ENCODE data around the gene PGAP2.
A peak's percentile ranks its signal among the peaks of the same experiment; 100 is the strongest.

The PGAP2 gene

GRCh38 chr11:3797329-3798090 is 10.8 kb upstream of the PGAP2 start, which contains the start of gene NUP98:
NUP98 (minus strand) TSS chr11:3797554; CDS start chr11:3782117, 15,437 bp downstream.
- Histone ChIP-seq H3K4me1 (ENCODE audit: low read length) (peaks cover 6% of the 10 kb centered on the region; the same call in 1 of the 2 replicates), H3K27me3 (replicated peaks; ENCODE audit: insufficient read depth, low read length) (no peaks in the 10 kb centered on the region), H4K20me1 (ENCODE audit: insufficient read depth, low read length) (no peaks in the 10 kb centered on the region), H3F3A (ENCODE audit: insufficient read depth, low read length) (peaks cover 8% of the 10 kb centered on the region; the same call in 1 of the 2 replicates), H3K4me3 (ENCODE audit: low read length) (peak within 1 kb of the TSS; percentile 98), H3K36me3 (replicated peaks; ENCODE audit: insufficient read depth, low read length) (no peaks in the 10 kb centered on the region), H2AFZ (ENCODE audit: low read length) (peak within 1 kb of the TSS; percentile 85), H3K27ac (ENCODE audit: low read length) (peak within 1 kb of the TSS; percentile 73), H3K4me2 (ENCODE audit: low read depth, low read length) (peak within 1 kb of the TSS; percentile 98), H3K79me2 (ENCODE audit: low read length) (peaks cover 52% of the 10 kb centered on the region), H3K9me3 (replicated peaks; ENCODE audit: insufficient read depth, low read length) (no peaks in the 10 kb centered on the region), H3K9me2 (replicated peaks; ENCODE audit: insufficient read depth, low read length) (no peaks in the 10 kb centered on the region), H3K9ac (ENCODE audit: low read length) (peak within 1 kb of the TSS; percentile 96)
- no peak for TF ChIP-seq EZH2phosphoT487 (IDR thresholded peaks at IDR 0.05; ENCODE audit: low read length)
- TF ChIP-seq EZH2 (optimal IDR thresholded peaks at IDR 0.05; ENCODE audit: low read depth, low read length), result no peak
- no peak for TF ChIP-seq CTCF (IDR thresholded peaks at IDR 0.05; ENCODE audit: low read length)
- DNase-seq, result peak; percentile 99

GRCh38 chr11:3799143-3799542 is 9.2 kb upstream of the PGAP2 start:
- Histone ChIP-seq H3K4me2 (ENCODE audit: low read depth, low read length) (no peak overlapping the region), H2AFZ (ENCODE audit: low read length) (no peak overlapping the region), H3K27ac (ENCODE audit: low read length) (no peak overlapping the region), H3K9ac (ENCODE audit: low read length) (no peak overlapping the region), H3K79me2 (ENCODE audit: low read length) (peaks cover 36% of the 10 kb centered on the region), H3K9me3 (replicated peaks; ENCODE audit: insufficient read depth, low read length) (no peaks in the 10 kb centered on the region), H3K4me3 (ENCODE audit: low read length) (no peak overlapping the region), H3K27me3 (replicated peaks; ENCODE audit: insufficient read depth, low read length) (no peaks in the 10 kb centered on the region), H4K20me1 (ENCODE audit: insufficient read depth, low read length) (no peaks in the 10 kb centered on the region), H3K36me3 (replicated peaks; ENCODE audit: insufficient read depth, low read length) (no peaks in the 10 kb centered on the region), H3K4me1 (ENCODE audit: low read length) (peaks cover 6% of the 10 kb centered on the region; the same call in 1 of the 2 replicates), H3F3A (ENCODE audit: insufficient read depth, low read length) (peaks cover 8% of the 10 kb centered on the region; the same call in 1 of the 2 replicates), H3K9me2 (replicated peaks; ENCODE audit: insufficient read depth, low read length) (no peaks in the 10 kb centered on the region)
- no peak for TF ChIP-seq EZH2 (optimal IDR thresholded peaks at IDR 0.05; ENCODE audit: low read depth, low read length)
- DNase-seq, result no peak

- Histone ChIP-seq H3K9me3 (replicated peaks; ENCODE audit: insufficient read depth, low read length) (no peaks in the 10 kb centered on the region), H4K20me1 (ENCODE audit: insufficient read depth, low read length) (no peaks in the 10 kb centered on the region), H3K9ac (ENCODE audit: low read length) (no peak overlapping the region), H2AFZ (ENCODE audit: low read length) (no peak overlapping the region), H3K4me3 (ENCODE audit: low read length) (no peak overlapping the region), H3K27ac (ENCODE audit: low read length) (no peak overlapping the region), H3K9me2 (replicated peaks; ENCODE audit: insufficient read depth, low read length) (no peaks in the 10 kb centered on the region), H3K79me2 (ENCODE audit: low read length) (peaks cover 29% of the 10 kb centered on the region), H3K4me1 (ENCODE audit: low read length) (peaks cover 6% of the 10 kb centered on the region; the same call in 1 of the 2 replicates), H3K36me3 (replicated peaks; ENCODE audit: insufficient read depth, low read length) (no peaks in the 10 kb centered on the region), H3K4me2 (ENCODE audit: low read depth, low read length) (no peak overlapping the region), H3F3A (ENCODE audit: insufficient read depth, low read length) (peaks cover 8% of the 10 kb centered on the region; the same call in 1 of the 2 replicates), H3K27me3 (replicated peaks; ENCODE audit: insufficient read depth, low read length) (no peaks in the 10 kb centered on the region)
- TF ChIP-seq EZH2 (optimal IDR thresholded peaks at IDR 0.05; ENCODE audit: low read depth, low read length) (no peak), EZH2phosphoT487 (IDR thresholded peaks at IDR 0.05; ENCODE audit: low read length) (no peak), CTCF (IDR thresholded peaks at IDR 0.05; ENCODE audit: low read length) (no peak)
- DNase-seq, result no peak
These were observed 8.5 kb upstream of the PGAP2 start for GRCh38 chr11:3799873-3800272.

All from MM.1S (cell line).